Measurements from ENCODE around the gene CFAP221. TPM values are rescaled to one million over a fixed set of nuclear protein-coding genes. Genes with fewer than 3 reads are reported as not detected.

Gene CFAP221
- total and polyA plus RNA-seq, 2 donors (not counting 3 experiments of a cell fraction or from before 2014, with no cell fraction given), result 0.06 TPM; not detected in 1

GRCh38 chr2:119606674-119607073 is 62.4 kb downstream of the CFAP221 start:
- dilution Hi-C loops (cut with MboI; ENCODE audit: extremely low pct_ligation_motif_present, low sequenced_read_pairs), result no loop called here
- no peaks in the 10 kb centered on the region for H4K20me1 ChIP-seq (replicated peaks; ENCODE audit: control insufficient read depth, extremely low read depth, insufficient read depth, low read length)
- FAIRE-seq, result no peak
- no peak for DNase-seq (ENCODE audit: low read depth, low spot score)
- H3K9ac ChIP-seq (replicated peaks; ENCODE audit: extremely low read depth, insufficient read depth, low read length), result no peak overlapping the region
- H3K9me1 ChIP-seq (replicated peaks; ENCODE audit: control insufficient read depth, extremely low read depth, insufficient read depth, low read length), result no peaks in the 10 kb centered on the region
- H3K36me3 ChIP-seq (ENCODE audit: control insufficient read depth in 2 of 2, extremely low read depth in 1 of 2, insufficient read depth in 2 of 2, low read length in 2 of 2), result no peaks in the 10 kb centered on the region
- ChIA-PET CTCF (no interaction called here), POLR2A (no interaction called here)
- H3K9me3 ChIP-seq (replicated peaks; ENCODE audit: control insufficient read depth, insufficient read depth, low read length), result no peaks in the 10 kb centered on the region
- intact Hi-C loops (cut with micrococcal nuclease), result no loop called here
- H3K27ac ChIP-seq (ENCODE audit: insufficient read depth, low read depth, low read length), result no peak overlapping the region
- TF ChIP-seq GATA2 (IDR thresholded peaks at IDR 0.05; ENCODE audit: insufficient read depth, insufficient read length, low read depth, low read length) (no peak), CTCF (IDR thresholded peaks at IDR 0.05; ENCODE audit: extremely low read depth in 1 of 2, insufficient read depth in 1 of 2, low read depth in 1 of 2, low read length in 2 of 2) (no peak), JUN (IDR thresholded peaks at IDR 0.05; ENCODE audit: borderline replicate concordance, insufficient read depth, insufficient read length, low read depth) (no peak), POLR2AphosphoS5 (IDR thresholded peaks at IDR 0.05; ENCODE audit: insufficient read depth, low read depth, low read length) (no peak), MAX (IDR thresholded peaks at IDR 0.05; ENCODE audit: insufficient read depth, insufficient read length) (no peak), MYC (IDR thresholded peaks at IDR 0.05; ENCODE audit: low read depth, low read length) (no peak), POLR2A (IDR thresholded peaks at IDR 0.05; ENCODE audit: low read depth, low read length) (no peak), FOS (IDR thresholded peaks at IDR 0.05; ENCODE audit: borderline replicate concordance, insufficient read depth, low read length) (no peak), EZH2 (IDR thresholded peaks at IDR 0.05; ENCODE audit: borderline replicate concordance, low read depth, low read length, severe bottlenecking) (no peak)
- H3K79me2 ChIP-seq (ENCODE audit: control insufficient read depth, insufficient read depth, low read length), result no peaks in the 10 kb centered on the region
- H3K4me1 ChIP-seq (ENCODE audit: control insufficient read depth, extremely low read depth, insufficient read depth, low read length), result no peaks in the 10 kb centered on the region
- peaks cover 2 to 6% of the 10 kb centered on the region in 2 experiments for H3K27me3 ChIP-seq (ENCODE audit: control insufficient read depth in 2 of 2, insufficient read depth in 2 of 2, low read length in 2 of 2)
- BruUV-seq (replicated peaks), result no TSS peak
- H3K4me3 ChIP-seq (replicated peaks in 1 of 3; ENCODE audit: insufficient read depth in 1 of 3, low read depth in 1 of 3, low read length in 3 of 3), result no peak overlapping the region
- H3K4me2 ChIP-seq (ENCODE audit: insufficient read depth, low read length), result no peak overlapping the region
- H2AFZ ChIP-seq (ENCODE audit: low read depth, low read length), result no peak overlapping the region

All from endothelial cell of umbilical vein (primary cell).